OCI-LY7 (cell line): ENCODE measurements around the gene PBLD.

Experiments
- EZH2phosphoT487 ChIP-seq: fragments of 200-600 bp; sonication (generic); IDR thresholded peaks from 2 replicates; pipeline ENCODE4 v1.6.1; 2018; ENCODE audit warnings: low read depth, borderline replicate concordance, mild to moderate bottlenecking, mixed run types, antibody characterized with exemption, low read length, moderate library complexity, mixed read lengths
- TF ChIP-seq, protein P1 (sequence below): fragments of 200-600 bp; sonication (generic); conservative IDR thresholded peaks from 2 replicates; pipeline ENCODE4 v1.5.1; 2014; ENCODE audit warnings: mild to moderate bottlenecking, antibody characterized with exemption, low read length, moderate library complexity, mixed read lengths

DNA sequence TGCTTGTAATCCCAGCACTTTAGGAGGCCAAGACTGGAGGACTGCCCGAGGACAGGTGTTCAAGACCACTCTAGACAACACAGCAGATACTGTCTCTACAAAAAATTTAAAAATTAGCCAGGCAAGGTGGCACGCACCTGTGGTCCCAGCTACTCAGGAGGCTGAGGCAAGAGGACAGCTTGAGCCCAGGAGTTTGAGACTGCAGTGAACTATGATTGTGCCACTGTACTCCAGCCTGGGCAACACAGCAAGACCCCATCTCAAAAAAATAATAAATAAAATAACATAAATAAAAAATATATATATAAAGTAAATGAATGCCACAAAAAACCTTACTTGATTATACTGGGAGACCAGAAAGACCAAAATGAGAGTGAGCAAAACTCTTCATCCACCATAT is 20.8 kb upstream of the PBLD start:
- TF ChIP-seq, protein P1, sequence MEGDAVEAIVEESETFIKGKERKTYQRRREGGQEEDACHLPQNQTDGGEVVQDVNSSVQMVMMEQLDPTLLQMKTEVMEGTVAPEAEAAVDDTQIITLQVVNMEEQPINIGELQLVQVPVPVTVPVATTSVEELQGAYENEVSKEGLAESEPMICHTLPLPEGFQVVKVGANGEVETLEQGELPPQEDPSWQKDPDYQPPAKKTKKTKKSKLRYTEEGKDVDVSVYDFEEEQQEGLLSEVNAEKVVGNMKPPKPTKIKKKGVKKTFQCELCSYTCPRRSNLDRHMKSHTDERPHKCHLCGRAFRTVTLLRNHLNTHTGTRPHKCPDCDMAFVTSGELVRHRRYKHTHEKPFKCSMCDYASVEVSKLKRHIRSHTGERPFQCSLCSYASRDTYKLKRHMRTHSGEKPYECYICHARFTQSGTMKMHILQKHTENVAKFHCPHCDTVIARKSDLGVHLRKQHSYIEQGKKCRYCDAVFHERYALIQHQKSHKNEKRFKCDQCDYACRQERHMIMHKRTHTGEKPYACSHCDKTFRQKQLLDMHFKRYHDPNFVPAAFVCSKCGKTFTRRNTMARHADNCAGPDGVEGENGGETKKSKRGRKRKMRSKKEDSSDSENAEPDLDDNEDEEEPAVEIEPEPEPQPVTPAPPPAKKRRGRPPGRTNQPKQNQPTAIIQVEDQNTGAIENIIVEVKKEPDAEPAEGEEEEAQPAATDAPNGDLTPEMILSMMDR = no peak
- no peak for TF ChIP-seq EZH2phosphoT487
